Sigmoid colon (tissue), 7 donors: ENCODE data around the gene SEPTIN1. TPM values are rescaled to one million over a fixed set of nuclear protein-coding genes. Genes with fewer than 3 reads are reported as not detected.
A peak's percentile ranks its signal among the peaks of the same experiment; 100 is the strongest.

ENCODE experiments used
- DNase-seq: peaks from one replicate; pipeline ENCODE4 v3.0.0-alpha.2; 2019
- H3K27ac ChIP-seq, 4 donors: fragments of 200-600 bp; sonication (generic); one replicate each; pipeline ENCODE4 v1.5.1; 2016 to 2019; ENCODE audit warnings: mild to moderate bottlenecking in 1 of 4
- H3K27me3 ChIP-seq, 3 donors: fragments of 200-600 bp; sonication (generic); one replicate each; pipeline ENCODE4 v1.5.1; 2019; ENCODE audit warnings: mild to moderate bottlenecking in 1 of 3
- H3K36me3 ChIP-seq, 4 donors: fragments of 200-600 bp; sonication (generic); one replicate each; pipeline ENCODE4 v1.5.1; 2016 to 2019
- H3K4me1 ChIP-seq, 4 donors: fragments of 200-600 bp; sonication (generic); one replicate each; pipeline ENCODE4 v1.5.1; 2017 to 2019
- H3K4me3 ChIP-seq, 4 donors: fragments of 200-600 bp; sonication (generic); one replicate each; pipeline ENCODE4 v1.5.1; 2017 to 2019; ENCODE audit warnings: mild to moderate bottlenecking in 2 of 4, moderate library complexity in 1 of 4
- H3K9me3 ChIP-seq, 4 donors: fragments of 200-600 bp in 3 of 4; sonication (generic) in 3 of 4; one replicate each; pipeline versions ENCODE4 v1.5.1 to v1.6.1; 2013 to 2019
- CTCF ChIP-seq, 4 experiments: fragments of 450-650 bp in 3 of 4; fragments of 200-600 bp in 1 of 4; IDR thresholded peaks; one replicate each; pipeline ENCODE4 v1.5.1; 2016 to 2019; ENCODE audit warnings: antibody characterized with exemption in 4 of 4, mild to moderate bottlenecking in 3 of 4, moderate library complexity in 2 of 4
- EP300 ChIP-seq, 4 donors: sonication (generic); formaldehyde crosslinking; IDR thresholded peaks; one replicate each; pipeline ENCODE4 v1.6.1; 2017; ENCODE audit warnings: antibody characterized with exemption in 4 of 4
- POLR2A ChIP-seq, 2 donors: fragments of 450-650 bp; IDR thresholded peaks; one replicate each; pipeline ENCODE4 v1.6.1; 2016; ENCODE audit warnings: antibody characterized with exemption in 2 of 2, mild to moderate bottlenecking in 2 of 2, moderate library complexity in 2 of 2
- POLR2AphosphoS5 ChIP-seq, 4 donors: sonication (generic); formaldehyde crosslinking; IDR thresholded peaks; one replicate each; pipeline ENCODE4 v1.6.1; 2017; ENCODE audit warnings: antibody characterized with exemption in 4 of 4
- WGBS, 2 donors: extraction: QIAGEN DNeasy Blood & Tissue Kit; methylation state at CpG; one replicate each; pipeline ENCODE4 v1.1.7; 2013; 5-methylcytosine and 5-hydroxymethylcytosine counted together
- intact Hi-C: fragments of 100-400 bp; cut with DNase I; formaldehyde crosslinking; loops from one replicate; pipeline ENCODE4 v1.15.1; 2023
- polyA plus RNA-seq, 3 donors: library from polyadenylated mRNA; stranded (reverse); fragments of 200-250 nt; gene quantifications; one replicate each; pipeline ENCODE4 v1.2.3, GENCODE V29; 2013
- total RNA-seq, 4 donors: library from RNA; depleted of rRNA; stranded (reverse); fragments of >200 nt; gene quantifications; one replicate each; pipeline ENCODE4 v1.1.0, GENCODE V29; 2016
- donor health status: healthy with polysubstance abuse.
- donor health status: Bipolar disorder and iron deficiency.
- donor health status: healthy.

The SEPTIN1 gene
- total and polyA plus RNA-seq, 7 donors: 0.82 to 46.6 (median 2.4) TPM

- 16 to 26% methylated on average over 31 of the region's 31 CpGs for WGBS, 2 donors
- peaks cover 0 to 40% (median 39%) of the 10 kb centered on the region in 4 donors for H3K4me1 ChIP-seq
- peaks cover 10 to 19% (median 12%) of the 10 kb centered on the region in 4 donors for H3K36me3 ChIP-seq
- peak overlapping the region; percentile 73 to 95 (median 84) for H3K4me3 ChIP-seq
- H3K27ac ChIP-seq: peak overlapping the region; percentile 85 to 91 (median 86)
- intact Hi-C loops: loop anchor here (2.0 kb wide), 1 partner anchor 16 kb away; no protein-coding TSS in a partner anchor
- TF ChIP-seq EP300 (IDR thresholded peaks at IDR 0.05) (no peak), POLR2AphosphoS5 (IDR thresholded peaks at IDR 0.05) (no peak), POLR2A (IDR thresholded peaks at IDR 0.05) (no peak)
- no peaks in the 10 kb centered on the region for H3K9me3 ChIP-seq
- no peaks in the 10 kb centered on the region for H3K27me3 ChIP-seq
- no peak for DNase-seq
These were observed 12.3 kb upstream of the SEPTIN1 start for GRCh38 chr16:30394592-30395154.

- no peak overlapping the region for H3K4me3 ChIP-seq
- H3K4me1 ChIP-seq: peaks cover 0 to 11% (median 9%) of the 10 kb centered on the region in 4 donors
- no peak for DNase-seq
- TF ChIP-seq POLR2A (IDR thresholded peaks at IDR 0.05) (no peak), CTCF (IDR thresholded peaks at IDR 0.05) (no peak), EP300 (IDR thresholded peaks at IDR 0.05) (no peak), POLR2AphosphoS5 (IDR thresholded peaks at IDR 0.05) (no peak)
- 49 to 56% methylated on average over 2 of the region's 2 CpGs for WGBS, 2 donors
- H3K27ac ChIP-seq: no peak overlapping the region
- intact Hi-C loops: no loop called here
- H3K36me3 ChIP-seq: no peaks in the 10 kb centered on the region
- no peaks in the 10 kb centered on the region for H3K27me3 ChIP-seq
- H3K9me3 ChIP-seq: no peaks in the 10 kb centered on the region
These were observed 1.2 kb upstream of the SEPTIN1 start for GRCh38 chr16:30383521-30383920.

GRCh38 chr16:30381291-30382041, 895 bp downstream of the SEPTIN1 start:
- Histone ChIP-seq H3K27ac (no peak overlapping the region), H3K27me3 (no peaks in the 10 kb centered on the region), H3K4me1 (peaks cover 0 to 22% (median 20%) of the 10 kb centered on the region in 4 donors), H3K36me3 (no peaks in the 10 kb centered on the region), H3K4me3 (no peak overlapping the region), H3K9me3 (no peaks in the 10 kb centered on the region)
- intact Hi-C loops: no loop called here
- DNase-seq: no peak
- TF ChIP-seq CTCF (IDR thresholded peaks at IDR 0.05): no peak
- no peak for TF ChIP-seq POLR2A (IDR thresholded peaks at IDR 0.05)
- no peak for TF ChIP-seq EP300 (IDR thresholded peaks at IDR 0.05)
- TF ChIP-seq POLR2AphosphoS5 (IDR thresholded peaks at IDR 0.05): no peak
- WGBS, 2 donors: 77 to 84% methylated on average over 13 of the region's 13 CpGs

GRCh38 chr16:30380803-30381208, 1.6 kb downstream of the SEPTIN1 start:
- intact Hi-C loops: no loop called here
- DNase-seq: no peak
- H3K9me3 ChIP-seq: no peaks in the 10 kb centered on the region
- no peak for TF ChIP-seq EP300 (IDR thresholded peaks at IDR 0.05)
- no peak for TF ChIP-seq POLR2A (IDR thresholded peaks at IDR 0.05)
- no peak for TF ChIP-seq POLR2AphosphoS5 (IDR thresholded peaks at IDR 0.05)
- no peak for TF ChIP-seq CTCF (IDR thresholded peaks at IDR 0.05)
- H3K4me3 ChIP-seq: no peak overlapping the region
- H3K27ac ChIP-seq: no peak overlapping the region
- peaks cover 0 to 23% (median 20%) of the 10 kb centered on the region in 4 donors for H3K4me1 ChIP-seq
- H3K27me3 ChIP-seq: no peaks in the 10 kb centered on the region
- 80 to 83% methylated on average over 6 of the region's 6 CpGs for WGBS, 2 donors
- no peaks in the 10 kb centered on the region for H3K36me3 ChIP-seq

- Histone ChIP-seq H3K4me1 (peaks cover 0 to 23% (median 20%) of the 10 kb centered on the region in 4 donors), H3K4me3 (no peak overlapping the region), H3K27ac (peak overlapping the region in 1 of 4 donors; percentile 98), H3K9me3 (no peaks in the 10 kb centered on the region), H3K27me3 (no peaks in the 10 kb centered on the region), H3K36me3 (no peaks in the 10 kb centered on the region)
- intact Hi-C loops: no loop called here
- WGBS, 2 donors: 85 to 96% methylated on average over 4 of the region's 4 CpGs
- no peak for DNase-seq
- TF ChIP-seq CTCF (IDR thresholded peaks at IDR 0.05) (no peak), POLR2A (IDR thresholded peaks at IDR 0.05) (no peak)
These were observed 2.1 kb downstream of the SEPTIN1 start for GRCh38 chr16:30380072-30380802.
